ENCODE measurements around the gene WDR82. TPM values are rescaled to one million over a fixed set of nuclear protein-coding genes. Genes with fewer than 3 reads are reported as not detected.
A peak's percentile ranks its signal among the peaks of the same experiment; 100 is the strongest.
"Not testable (repeated sequence)": the region's sequence is repeated elsewhere in the genome, so short reads cannot be mapped to it uniquely, and the experiment has no call there.

Gene WDR82
- total RNA-seq, 1 experiment from 2014 or later = 16.4 TPM

DNA sequence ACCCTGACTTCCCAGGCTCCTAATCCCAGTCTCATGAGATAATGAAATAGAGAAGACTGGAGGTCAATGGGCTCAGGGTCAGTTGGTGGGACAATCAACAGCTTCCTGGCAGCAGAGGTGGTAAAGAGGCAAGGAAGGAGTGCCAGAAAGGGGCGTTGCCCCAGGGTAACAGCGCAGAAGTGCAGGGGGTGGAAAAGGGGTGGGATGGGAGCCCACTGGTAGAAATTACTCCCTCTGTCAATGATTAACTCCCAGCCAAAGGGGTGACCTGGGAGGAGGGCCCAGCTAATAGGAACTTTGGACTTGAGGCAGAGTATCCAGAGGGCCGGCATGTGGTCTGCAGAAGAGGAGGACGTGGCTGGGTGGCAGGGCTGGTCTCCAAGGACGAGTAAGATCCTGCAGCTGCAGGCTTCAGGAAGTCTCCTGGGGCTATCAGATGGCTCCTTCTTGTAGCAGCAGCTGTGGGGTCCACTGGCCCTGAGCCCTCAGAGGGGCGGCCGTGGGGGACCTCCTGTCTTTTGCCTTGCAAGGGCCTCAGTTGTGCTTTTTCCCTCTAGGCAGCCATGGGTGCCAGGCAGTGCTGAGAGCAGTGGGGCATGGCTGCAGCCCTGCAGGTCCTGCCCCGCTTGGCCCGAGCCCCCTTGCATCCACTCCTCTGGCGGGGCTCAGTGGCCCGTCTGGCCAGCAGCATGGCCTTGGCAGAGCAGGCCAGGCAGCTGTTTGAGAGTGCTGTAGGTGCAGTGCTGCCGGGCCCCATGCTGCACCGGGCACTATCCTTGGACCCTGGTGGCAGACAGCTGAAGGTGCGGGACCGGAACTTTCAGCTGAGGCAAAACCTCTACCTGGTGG is 11.5 kb upstream of the WDR82 start:
- DNase-seq (ENCODE audit: low spot score) = peak; percentile 45

DNA sequence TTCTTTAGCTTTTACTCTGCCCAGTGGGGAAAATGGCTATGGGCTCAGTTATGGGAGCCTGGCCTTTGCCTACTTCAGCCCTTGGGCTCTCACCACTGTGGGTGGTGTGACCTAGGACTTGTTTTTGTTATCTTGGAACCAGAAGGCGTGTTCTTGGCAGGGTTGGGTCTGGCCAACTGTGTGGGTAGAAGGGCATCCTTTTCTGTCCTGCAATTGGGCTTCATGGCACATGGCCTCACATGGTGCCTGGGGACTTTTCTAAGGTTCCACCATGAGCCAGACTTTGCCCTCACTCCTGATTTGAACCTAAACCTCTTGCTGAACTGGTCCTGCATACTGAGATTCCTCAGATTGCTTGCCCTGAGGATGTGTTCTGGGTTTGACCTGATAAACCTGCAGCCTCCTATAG is 10.9 kb upstream of the WDR82 start:
- no peak for DNase-seq (ENCODE audit: low spot score)

DNA sequence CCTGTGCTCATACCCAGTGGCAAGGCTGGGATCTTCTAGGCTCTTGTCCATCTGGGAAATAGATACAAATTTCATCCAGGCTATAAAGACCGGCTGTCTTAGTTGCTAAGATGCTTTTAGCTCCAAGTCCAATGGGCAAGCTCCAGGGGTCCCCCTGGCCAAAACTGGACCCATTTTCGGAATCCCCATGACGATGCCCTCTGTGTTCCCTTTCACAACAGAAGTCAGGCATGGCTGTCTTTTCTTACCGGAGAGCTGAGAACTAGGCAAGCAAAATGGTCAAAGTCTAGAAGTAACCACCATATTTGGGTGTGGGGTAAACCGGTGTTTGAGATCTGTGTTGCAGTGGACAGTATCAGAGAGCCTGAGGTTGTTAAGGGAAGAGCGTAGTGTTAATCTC is 10.2 kb upstream of the WDR82 start:
- no peak for DNase-seq (ENCODE audit: low spot score)

- no peak for DNase-seq (ENCODE audit: low spot score)
Observed at GRCh38 chr3:52286777-52287110, 8.3 kb upstream of the WDR82 start.

- DNase-seq (ENCODE audit: low spot score) = not testable (repeated sequence)
Observed at GRCh38 chr3:52284051-52284450, 5.6 kb upstream of the WDR82 start.

- DNase-seq (ENCODE audit: low spot score) = no peak
Observed at GRCh38 chr3:52283306-52283705, 4.9 kb upstream of the WDR82 start.

DNA sequence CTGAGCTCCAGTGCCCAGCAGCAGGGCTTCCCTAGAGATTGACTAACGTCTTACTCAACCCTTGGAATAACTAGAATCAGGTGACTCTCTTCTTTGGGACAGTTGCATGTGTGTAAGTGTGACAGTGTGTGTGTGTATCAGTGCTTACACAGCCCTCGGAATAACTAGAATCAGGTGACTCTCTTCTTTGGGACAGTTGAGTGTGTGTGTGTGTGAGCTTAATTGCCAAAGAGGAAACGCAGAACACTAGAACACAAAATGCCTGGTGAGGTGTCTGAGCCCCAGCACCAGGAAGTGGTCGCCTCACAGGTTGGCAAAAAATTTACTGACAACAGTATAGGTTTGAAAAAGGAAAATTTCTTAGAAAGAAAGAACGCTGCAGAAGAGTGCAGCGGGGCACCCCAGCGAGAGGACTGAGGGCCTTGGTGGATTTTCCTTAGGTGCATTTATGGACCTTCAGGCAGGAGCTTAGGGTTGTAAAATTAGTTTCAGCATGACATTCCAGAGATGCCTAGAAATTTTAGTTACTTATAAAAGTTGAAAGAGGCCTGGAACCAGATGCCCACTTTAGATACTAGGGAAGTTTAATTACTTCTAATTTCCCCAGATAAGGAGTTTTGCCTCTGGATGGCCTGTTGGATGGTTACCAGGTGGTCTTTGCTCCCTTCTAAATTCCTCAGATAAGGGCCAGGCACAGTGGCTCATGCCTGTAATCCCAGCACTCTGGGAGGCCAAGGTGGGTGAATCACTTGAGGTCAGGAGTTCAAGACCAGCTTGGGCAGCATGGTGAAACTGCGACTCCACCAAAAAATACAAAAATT is 3.7 kb upstream of the WDR82 start:
- no peak for DNase-seq (ENCODE audit: low spot score)

DNA sequence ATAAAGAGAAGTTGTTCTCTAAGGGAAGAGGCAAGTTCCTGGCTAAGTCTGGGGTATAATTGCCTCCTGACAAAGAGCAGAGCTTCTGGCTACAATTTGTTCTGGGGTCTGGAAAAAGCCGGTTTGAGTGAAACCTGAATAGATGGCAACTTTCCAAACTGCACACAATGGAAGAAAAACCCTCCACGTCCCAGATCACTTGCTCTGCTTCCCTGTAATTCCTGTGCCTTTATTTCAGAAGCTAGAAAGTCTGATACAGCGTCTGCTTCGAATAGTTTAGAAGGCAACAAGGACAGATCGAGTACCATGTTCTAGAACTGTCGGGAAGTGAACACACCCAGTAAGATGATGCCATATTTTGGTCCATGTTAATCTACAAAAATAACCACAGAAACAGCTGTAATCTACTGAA is 1.6 kb upstream of the WDR82 start:
- DNase-seq (ENCODE audit: low spot score) = no peak

- DNase-seq (ENCODE audit: low spot score) = no peak
Observed at GRCh38 chr3:52279596-52279995, 1.1 kb upstream of the WDR82 start.

- peak; percentile 45 for DNase-seq (ENCODE audit: low spot score)
Observed at GRCh38 chr3:52277972-52278509, 408 bp downstream of the WDR82 start.

GRCh38 chr3:52277071-52277964 is 1.1 kb downstream of the WDR82 start:
- DNase-seq (ENCODE audit: low spot score) = peak; percentile 47

DNA sequence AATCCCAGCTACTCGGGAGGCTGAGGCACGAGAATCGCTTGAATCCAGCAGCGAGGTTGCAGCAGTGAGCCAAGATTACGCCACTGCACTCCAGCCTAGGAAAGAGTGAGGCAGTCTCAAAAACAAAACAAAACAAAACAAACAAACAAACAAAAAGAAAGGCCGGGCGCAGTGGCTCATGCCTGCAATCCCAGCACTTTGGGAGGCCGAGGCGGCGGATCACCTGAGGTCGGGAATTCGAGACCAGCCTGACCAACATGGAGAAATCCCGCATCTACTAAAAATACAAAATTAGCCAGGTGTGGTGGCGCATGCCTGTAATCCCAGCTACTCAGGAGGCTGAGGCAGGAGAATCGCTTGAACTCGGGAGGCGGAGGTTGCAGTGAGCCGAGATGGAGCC is 3.7 kb downstream of the WDR82 start:
- not testable (repeated sequence) for DNase-seq (ENCODE audit: low spot score)

- DNase-seq (ENCODE audit: low spot score) = no peak
Observed at GRCh38 chr3:52272831-52273230, 5.6 kb downstream of the WDR82 start.

DNA sequence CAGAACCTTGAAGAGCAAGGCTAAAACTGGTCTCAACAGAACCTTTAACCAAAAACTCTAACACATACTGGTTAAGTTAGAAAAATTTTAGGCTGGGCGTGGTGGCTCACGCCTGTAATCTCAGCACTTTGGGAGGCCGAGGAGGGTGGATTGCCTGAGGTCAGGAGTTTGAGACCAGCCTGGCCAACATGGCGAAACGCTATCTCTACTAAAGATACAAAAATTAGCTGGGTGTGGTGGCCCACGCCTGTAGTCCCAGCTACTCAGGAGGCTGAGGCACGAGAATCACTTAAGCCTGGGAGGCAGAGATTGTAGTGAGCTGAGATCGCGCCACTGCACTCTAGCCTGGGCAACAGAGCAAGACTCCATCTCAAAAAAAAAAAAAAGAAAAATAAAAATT is 6.3 kb downstream of the WDR82 start:
- DNase-seq (ENCODE audit: low spot score) = not testable (repeated sequence)

DNA sequence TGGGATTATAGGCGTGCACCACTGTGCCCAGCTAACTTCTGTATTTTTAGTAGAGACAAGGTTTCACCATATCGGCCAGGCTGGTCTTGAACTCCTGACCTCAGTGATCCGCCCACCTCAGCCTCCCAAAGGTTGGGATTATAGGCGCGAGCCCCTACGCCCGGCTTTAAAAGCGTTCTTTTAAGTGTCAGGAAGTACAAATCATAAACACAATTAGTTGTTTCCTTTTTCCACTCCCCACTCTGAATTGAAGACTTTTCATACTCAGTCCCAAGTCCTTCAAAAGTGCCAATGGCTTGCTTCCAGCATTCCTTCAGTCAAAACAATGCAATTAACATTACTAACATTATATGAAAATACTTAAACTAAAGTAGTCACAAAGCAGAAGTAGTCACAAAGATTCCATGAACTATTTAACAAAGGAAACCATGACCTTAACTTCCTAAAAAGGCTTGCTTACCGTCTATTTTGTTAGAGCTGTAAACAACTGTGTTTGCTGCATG is 8.1 kb downstream of the WDR82 start:
- DNase-seq (ENCODE audit: low spot score) = no peak

DNA sequence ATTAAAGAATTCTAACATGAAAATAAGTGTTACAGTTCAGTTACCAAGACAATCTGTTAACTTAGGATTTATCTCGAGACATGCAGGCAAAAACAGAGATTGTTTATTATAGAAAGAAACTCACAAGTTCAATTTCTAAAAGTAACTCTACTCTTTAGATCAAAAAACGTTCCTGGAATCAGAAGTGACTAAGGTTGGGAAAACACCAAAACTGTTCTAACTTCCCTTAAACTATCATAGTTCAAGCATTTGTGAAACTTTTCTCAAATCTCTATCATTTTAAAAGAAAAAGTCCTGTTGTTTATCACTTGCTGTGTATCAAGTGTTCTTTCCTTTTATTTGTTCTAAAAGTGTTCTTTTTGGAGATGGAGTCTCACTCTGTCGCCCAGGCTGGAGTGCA is 8.7 kb downstream of the WDR82 start:
- no peak for DNase-seq (ENCODE audit: low spot score)

- DNase-seq (ENCODE audit: low spot score) = no peak
Observed at GRCh38 chr3:52268036-52268435, 10.4 kb downstream of the WDR82 start.

- DNase-seq (ENCODE audit: low spot score) = no peak
Observed at GRCh38 chr3:52265387-52265786, 13.1 kb downstream of the WDR82 start.

DNA sequence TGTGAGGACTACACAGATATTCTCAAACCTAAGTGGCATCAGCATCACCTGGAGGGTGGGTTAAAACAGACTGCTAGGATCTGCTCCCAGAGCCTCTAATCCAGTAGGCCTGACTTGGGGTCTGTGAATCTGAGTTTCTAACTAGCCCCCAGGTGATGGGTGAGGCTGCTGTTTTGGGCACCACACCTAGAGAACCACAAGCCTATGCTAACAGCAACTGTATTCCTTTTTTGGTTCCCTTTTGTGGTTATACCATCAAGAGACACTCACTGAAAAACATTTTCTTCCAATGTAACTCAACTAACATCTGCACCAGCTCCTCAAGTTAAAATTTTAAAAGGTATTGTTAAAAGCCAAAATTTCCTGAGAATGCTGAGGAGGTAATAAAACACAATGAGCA is 16.0 kb downstream of the WDR82 start:
- no peak for DNase-seq (ENCODE audit: low spot score)

DNA sequence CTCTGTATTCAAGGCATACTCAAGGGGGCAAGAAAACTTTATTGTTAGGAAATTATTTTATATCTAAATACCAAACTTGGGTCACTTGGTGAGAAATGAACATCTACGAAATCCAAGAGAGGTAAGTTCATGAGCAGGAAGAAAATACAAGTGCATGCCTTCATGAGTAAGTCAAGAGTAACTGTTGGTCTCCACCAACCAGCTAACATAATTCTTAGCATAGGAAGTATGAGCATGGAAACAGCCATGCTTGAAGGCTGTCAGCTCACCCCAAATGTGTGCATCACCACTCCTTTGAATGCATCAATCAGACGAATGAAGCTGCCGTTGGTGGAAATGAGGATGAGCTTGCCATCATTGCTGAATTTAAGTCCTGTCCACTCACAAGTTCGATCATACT is 19.0 kb downstream of the WDR82 start:
- DNase-seq (ENCODE audit: low spot score) = no peak

DNA sequence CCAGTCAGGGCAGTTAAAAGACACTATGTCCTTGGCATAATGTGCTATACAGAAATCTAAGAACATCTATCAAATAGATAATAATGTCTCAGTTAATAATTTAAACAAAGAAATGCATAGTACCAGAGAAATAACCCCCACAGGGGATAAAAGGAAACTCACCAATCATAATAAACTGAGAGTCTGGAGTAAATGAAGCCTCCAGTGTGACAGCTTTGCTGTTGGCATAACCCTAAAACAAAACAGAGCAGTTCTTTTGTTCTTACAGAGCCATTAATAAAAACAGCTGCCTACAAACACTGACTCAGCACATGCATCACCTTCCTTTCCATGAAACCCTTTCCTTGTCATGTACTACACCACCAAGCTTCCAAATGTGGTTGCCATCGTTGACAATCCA is 19.4 kb downstream of the WDR82 start:
- no peak for DNase-seq (ENCODE audit: low spot score)
